Activated CD8-positive, alpha-beta T cell treated with anti-CD3 and anti-CD28 coated beads, Interleukin-2, amount 10 ng/mL, durations not matched to agents 7 days and 5 days (primary cell): Measurements from ENCODE around the gene PKP4. TPM values are rescaled to one million over a fixed set of nuclear protein-coding genes. Genes with fewer than 3 reads are reported as not detected.
"Not testable (repeated sequence)": the region's sequence is repeated elsewhere in the genome, so short reads cannot be mapped to it uniquely, and the experiment has no call there.

Source experiments
- ATAC-seq: fragments of 150-1000 bp; cut with Tn5 transposase; one replicate; pipeline ENCODE4 v1.10.0; 2021; ENCODE audit warnings: moderate library complexity
- CTCF ChIA-PET: fragments of 350-600 bp; sonication (Branson Sonifier 250); formaldehyde crosslinking; loops from one replicate; lab custom pipeline; 2021; ENCODE audit warnings: antibody characterized with exemption; lab: Charles Lee
- POLR2A ChIA-PET: fragments of 350-600 bp; sonication (Branson Sonifier 250); formaldehyde crosslinking; loops from one replicate; lab custom pipeline; 2021; ENCODE audit warnings: antibody characterized with exemption; lab: Charles Lee
- DNase-seq: peaks from one replicate; pipeline ENCODE4 v3.0.0-alpha.2; 2020
- H3K27ac Mint-ChIP-seq: one replicate; pipeline ENCODE4 v1.8.0; 2021; ENCODE audit warnings: mild to moderate bottlenecking, mixed read lengths
- H3K27me3 Mint-ChIP-seq: one replicate; pipeline ENCODE4 v1.8.0; 2021; ENCODE audit warnings: low read depth, mixed read lengths
- H3K36me3 Mint-ChIP-seq: one replicate; pipeline ENCODE4 v1.8.0; 2021; ENCODE audit warnings: low read depth, mixed read lengths
- H3K4me1 Mint-ChIP-seq: one replicate; pipeline ENCODE4 v1.8.0; 2021; ENCODE audit warnings: low read depth, mixed read lengths
- H3K4me3 Mint-ChIP-seq: one replicate; pipeline ENCODE4 v1.8.0; 2021; ENCODE audit warnings: mild to moderate bottlenecking, mixed read lengths
- H3K9me3 Mint-ChIP-seq: one replicate; pipeline ENCODE4 v1.8.0; 2022; ENCODE audit warnings: mixed read lengths; ENCODE audit not compliant: insufficient read depth
- total RNA-seq, 2 experiments: library from RNA; stranded (reverse); gene quantifications; one replicate each; pipeline ENCODE4 v1.2.3, GENCODE V29; 2021

Gene PKP4
- total RNA-seq, 2 experiments from 2014 or later: 32.9 to 35.8 TPM

DNA sequence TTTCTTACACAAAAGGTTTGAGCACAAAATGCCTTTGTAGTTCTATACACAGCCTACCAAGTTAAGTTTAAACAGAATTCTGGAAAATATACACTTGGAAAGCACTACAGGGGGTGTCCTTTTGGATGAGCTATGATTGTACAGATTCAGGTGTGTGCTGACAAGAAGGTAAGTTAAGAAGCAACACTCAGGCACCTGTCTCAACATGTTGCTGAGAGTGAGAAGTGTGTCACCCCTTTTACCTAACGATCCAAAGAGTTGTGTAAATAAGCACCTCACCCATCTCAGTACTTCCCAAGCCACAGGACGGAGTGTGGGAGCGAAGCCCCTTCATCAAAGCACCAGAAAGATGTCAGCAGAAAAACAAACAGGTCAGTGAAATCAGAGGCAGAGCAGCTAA is 228.9 kb downstream of the PKP4 start:
- peaks cover 5% of the 10 kb centered on the region for H3K27me3 Mint-ChIP-seq
- no peaks in the 10 kb centered on the region for H3K9me3 Mint-ChIP-seq
- no peak overlapping the region for H3K27ac Mint-ChIP-seq
- ATAC-seq (no peak), DNase-seq (no peak)
- H3K36me3 Mint-ChIP-seq: no peaks in the 10 kb centered on the region
- no peak overlapping the region for H3K4me3 Mint-ChIP-seq
- H3K4me1 Mint-ChIP-seq: no peaks in the 10 kb centered on the region
- POLR2A ChIA-PET: no interaction called here
- CTCF ChIA-PET: no interaction called here

DNA sequence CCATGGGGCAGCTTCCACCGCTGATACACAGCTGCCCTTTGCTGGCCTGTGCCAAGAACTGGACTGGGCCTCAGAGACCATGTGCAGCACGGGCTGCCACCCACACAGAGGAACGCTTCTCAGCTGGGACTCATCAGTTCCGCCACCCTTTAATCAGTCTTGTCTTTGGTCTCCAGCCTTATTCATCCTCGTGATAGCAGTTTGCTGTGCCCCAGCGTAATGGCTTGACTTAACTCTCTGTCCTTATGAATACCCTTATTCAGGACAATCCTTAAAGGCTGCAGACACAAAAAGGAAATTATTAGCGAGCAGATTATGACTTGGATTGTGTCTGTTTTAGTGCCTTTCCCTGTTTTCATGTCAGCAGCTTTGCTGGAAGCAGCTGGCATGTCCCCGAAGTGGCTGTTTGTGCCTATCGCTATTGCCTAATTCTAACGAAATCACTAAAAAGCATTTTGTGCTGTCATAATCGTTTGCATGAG is 229.5 kb downstream of the PKP4 start:
- Mint-ChIP-seq H3K27ac (no peak overlapping the region), H3K9me3 (no peaks in the 10 kb centered on the region), H3K27me3 (peaks cover 5% of the 10 kb centered on the region), H3K4me3 (no peak overlapping the region), H3K4me1 (no peaks in the 10 kb centered on the region), H3K36me3 (no peaks in the 10 kb centered on the region)
- ATAC-seq (no peak), DNase-seq (no peak)
- CTCF ChIA-PET: no interaction called here
- POLR2A ChIA-PET: interaction anchor here (1.0 kb wide), 1 partner anchor 14 kb away, joined by 3 read pairs; no protein-coding TSS in a partner anchor

- Mint-ChIP-seq H3K36me3 (no peaks in the 10 kb centered on the region), H3K27ac (no peak overlapping the region), H3K4me3 (no peak overlapping the region), H3K4me1 (no peaks in the 10 kb centered on the region), H3K27me3 (peaks cover 5% of the 10 kb centered on the region), H3K9me3 (no peaks in the 10 kb centered on the region)
- POLR2A ChIA-PET: interaction anchor here (1.0 kb wide), 1 partner anchor 13 kb away, joined by 3 read pairs; no protein-coding TSS in a partner anchor
- ATAC-seq (no peak), DNase-seq (no peak)
- CTCF ChIA-PET: interaction anchor here (1.2 kb wide), 1 partner anchor 1059 kb away, joined by 3 read pairs; the partner anchor contains the start of gene ACVR1C
Measured at GRCh38 chr2:158687315-158687714, 230.6 kb downstream of the PKP4 start.

GRCh38 chr2:158688721-158689120 is 232.0 kb downstream of the PKP4 start:
- no peak overlapping the region for H3K27ac Mint-ChIP-seq
- H3K27me3 Mint-ChIP-seq: peaks cover 2% of the 10 kb centered on the region
- H3K4me3 Mint-ChIP-seq: no peak overlapping the region
- DNase-seq (no peak), ATAC-seq (no peak)
- H3K36me3 Mint-ChIP-seq: no peaks in the 10 kb centered on the region
- H3K4me1 Mint-ChIP-seq: no peaks in the 10 kb centered on the region
- CTCF ChIA-PET: interaction anchor here (1.2 kb wide), 1 partner anchor 1060 kb away, joined by 3 read pairs; the partner anchor contains the start of gene ACVR1C
- no peaks in the 10 kb centered on the region for H3K9me3 Mint-ChIP-seq
- POLR2A ChIA-PET: no interaction called here

GRCh38 chr2:158689391-158689790 is 232.6 kb downstream of the PKP4 start:
- ChIA-PET POLR2A (no interaction called here), CTCF (no interaction called here)
- H3K27ac Mint-ChIP-seq: no peak overlapping the region

GRCh38 chr2:158690823-158691222 is 234.1 kb downstream of the PKP4 start:
- H3K27ac Mint-ChIP-seq: no peak overlapping the region
- H3K4me3 Mint-ChIP-seq: no peak overlapping the region
- CTCF ChIA-PET: no interaction called here
- no peaks in the 10 kb centered on the region for H3K36me3 Mint-ChIP-seq
- DNase-seq (no peak), ATAC-seq (no peak)
- no peaks in the 10 kb centered on the region for H3K4me1 Mint-ChIP-seq
- H3K9me3 Mint-ChIP-seq: no peaks in the 10 kb centered on the region
- POLR2A ChIA-PET: no interaction called here
- H3K27me3 Mint-ChIP-seq: no peaks in the 10 kb centered on the region

More at GRCh38 chr2:158689391-158689790, 232.6 kb downstream of the PKP4 start:
- H3K4me3 Mint-ChIP-seq: no peak overlapping the region
- no peaks in the 10 kb centered on the region for H3K9me3 Mint-ChIP-seq
- DNase-seq (no peak), ATAC-seq (no peak)
- no peaks in the 10 kb centered on the region for H3K4me1 Mint-ChIP-seq
- H3K36me3 Mint-ChIP-seq: no peaks in the 10 kb centered on the region
- peaks cover 2% of the 10 kb centered on the region for H3K27me3 Mint-ChIP-seq

GRCh38 chr2:158691619-158692018 is 234.9 kb downstream of the PKP4 start:
- Mint-ChIP-seq H3K4me1 (no peaks in the 10 kb centered on the region), H3K4me3 (no peak overlapping the region), H3K36me3 (no peaks in the 10 kb centered on the region), H3K27ac (no peak overlapping the region), H3K27me3 (peaks cover under 1% of the 10 kb centered on the region), H3K9me3 (peaks cover 2% of the 10 kb centered on the region)
- ATAC-seq (no peak), DNase-seq (no peak)
- ChIA-PET POLR2A (no interaction called here), CTCF (no interaction called here)

DNA sequence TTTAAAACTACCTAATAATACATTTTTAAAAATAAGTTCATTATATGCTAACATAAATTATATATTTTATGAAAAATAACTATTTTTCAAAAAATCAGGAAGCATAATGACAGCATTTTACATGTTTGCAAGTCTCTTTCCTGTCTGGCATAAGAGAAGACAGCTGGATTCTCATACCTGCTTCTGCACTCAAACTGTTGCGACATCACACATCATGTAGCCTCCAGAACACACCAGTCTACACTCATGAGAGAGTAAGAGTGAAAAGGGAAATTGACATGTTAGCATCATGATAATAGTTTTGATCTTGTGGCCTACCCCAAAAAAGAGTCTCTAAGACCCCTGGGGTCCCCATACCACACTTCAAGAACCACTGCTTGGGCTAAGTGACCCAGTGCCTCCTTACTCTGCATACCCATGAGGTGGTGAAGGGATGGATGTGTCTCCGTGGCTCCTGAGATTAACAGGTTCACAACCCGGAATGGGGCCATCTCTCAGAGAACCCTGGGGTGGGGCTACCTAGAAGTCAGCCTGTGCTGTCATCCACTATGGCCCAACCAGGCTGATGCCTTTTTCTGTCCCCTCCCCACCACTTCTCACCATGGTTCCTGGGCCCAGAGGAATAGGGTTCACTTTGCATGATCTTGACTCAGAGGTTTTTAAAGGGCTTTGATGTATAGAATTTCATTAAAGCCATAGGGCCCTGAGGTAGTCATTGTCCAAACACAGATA is 235.8 kb downstream of the PKP4 start:
- H3K27me3 Mint-ChIP-seq: peaks cover 3% of the 10 kb centered on the region
- ChIA-PET CTCF (no interaction called here), POLR2A (no interaction called here)
- no peaks in the 10 kb centered on the region for H3K36me3 Mint-ChIP-seq
- DNase-seq: no peak
- H3K4me1 Mint-ChIP-seq: no peaks in the 10 kb centered on the region
- H3K27ac Mint-ChIP-seq: no peak overlapping the region
- H3K4me3 Mint-ChIP-seq: no peak overlapping the region
- peaks cover 7% of the 10 kb centered on the region for H3K9me3 Mint-ChIP-seq
- no peak for ATAC-seq

- ChIA-PET POLR2A (interaction anchor here (0.5 kb wide), 1 partner anchor 1359 kb away, joined by 3 read pairs; no protein-coding TSS in a partner anchor), CTCF (no interaction called here)
- H3K9me3 Mint-ChIP-seq: peaks cover 7% of the 10 kb centered on the region
- DNase-seq (no peak), ATAC-seq (no peak)
- H3K36me3 Mint-ChIP-seq: no peaks in the 10 kb centered on the region
- no peaks in the 10 kb centered on the region for H3K4me1 Mint-ChIP-seq
- H3K4me3 Mint-ChIP-seq: no peak overlapping the region
- H3K27ac Mint-ChIP-seq: no peak overlapping the region
- peaks cover 6% of the 10 kb centered on the region for H3K27me3 Mint-ChIP-seq
Measured at GRCh38 chr2:158693476-158693875, 236.7 kb downstream of the PKP4 start.

DNA sequence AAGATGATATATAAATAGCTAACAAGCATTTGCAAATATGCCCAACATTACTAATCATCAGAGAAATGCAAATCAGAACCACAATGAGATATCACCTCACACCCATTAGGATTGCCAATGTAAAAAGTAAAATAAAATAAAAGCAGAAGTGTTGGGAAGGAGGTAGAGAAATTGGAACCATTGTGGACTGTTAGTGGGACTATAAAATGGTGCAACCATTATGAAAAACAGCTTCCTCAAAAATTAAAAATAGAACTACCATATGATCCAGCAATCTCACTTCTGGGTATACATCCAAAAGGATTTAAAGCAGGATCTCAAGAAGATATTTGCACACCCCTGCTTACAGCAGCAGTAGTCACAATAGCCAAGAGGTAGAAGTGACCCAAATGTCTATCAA is 238.6 kb downstream of the PKP4 start:
- DNase-seq (no peak), ATAC-seq (no peak)
- POLR2A ChIA-PET: no interaction called here
- Mint-ChIP-seq H3K4me3 (no peak overlapping the region), H3K9me3 (peaks cover 7% of the 10 kb centered on the region), H3K27ac (no peak overlapping the region), H3K27me3 (peaks cover 6% of the 10 kb centered on the region), H3K36me3 (no peaks in the 10 kb centered on the region), H3K4me1 (no peaks in the 10 kb centered on the region)
- CTCF ChIA-PET: interaction anchor here (1.5 kb wide), 1 partner anchor 59 kb away, joined by 7 read pairs; no protein-coding TSS in a partner anchor

GRCh38 chr2:158695744-158696143 is 239.0 kb downstream of the PKP4 start:
- H3K36me3 Mint-ChIP-seq, H3K4me3 Mint-ChIP-seq, H3K27me3 Mint-ChIP-seq, H3K9me3 Mint-ChIP-seq, ATAC-seq, H3K27ac Mint-ChIP-seq, DNase-seq, POLR2A ChIA-PET, H3K4me1 Mint-ChIP-seq: not testable (repeated sequence)
- CTCF ChIA-PET: interaction anchor here (1.5 kb wide), 1 partner anchor 58 kb away, joined by 7 read pairs; no protein-coding TSS in a partner anchor

DNA sequence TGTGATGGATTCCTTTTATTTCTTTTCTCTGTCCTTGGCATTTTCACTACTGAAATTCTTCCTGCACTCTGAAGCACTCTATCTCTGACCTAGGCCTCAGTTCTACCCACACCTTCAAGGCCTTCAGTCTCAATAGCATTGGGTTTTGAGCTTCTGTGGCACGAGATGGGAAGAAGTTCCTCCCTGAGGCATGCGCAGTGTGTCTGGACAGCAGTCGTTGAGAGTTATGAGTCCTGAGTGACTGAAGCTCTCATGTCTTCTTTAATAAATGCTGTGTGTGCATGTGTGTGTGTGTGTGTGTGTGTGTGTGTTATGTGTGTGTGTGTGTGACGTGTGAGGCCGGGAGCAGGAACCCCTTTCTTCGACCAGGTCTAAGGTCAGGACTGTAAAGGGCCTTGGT is 242.6 kb downstream of the PKP4 start:
- no peak for ATAC-seq

More for the DNA sequence above, 242.6 kb downstream of the PKP4 start:
- Mint-ChIP-seq H3K27me3 (peaks cover 6% of the 10 kb centered on the region), H3K4me3 (no peak overlapping the region), H3K36me3 (no peaks in the 10 kb centered on the region), H3K4me1 (no peaks in the 10 kb centered on the region), H3K27ac (no peak overlapping the region), H3K9me3 (peaks cover 7% of the 10 kb centered on the region)
- ChIA-PET CTCF (no interaction called here), POLR2A (no interaction called here)
- DNase-seq: no peak
